GM19463 (cell line): ENCODE measurements around the gene ADARB2.

ENCODE experiments used
- ATAC-seq: cut with Tn5 transposase; IDR thresholded peaks from one replicate; pipeline ENCODE4 v1.9.1; 2021; ENCODE audit warnings: mild to moderate bottlenecking, moderate library complexity; ENCODE audit not compliant: unreplicated experiment

Gene ADARB2

GRCh38 chr10:1643908-1644179 is 93.5 kb downstream of the ADARB2 start:
- ATAC-seq = no peak

DNA sequence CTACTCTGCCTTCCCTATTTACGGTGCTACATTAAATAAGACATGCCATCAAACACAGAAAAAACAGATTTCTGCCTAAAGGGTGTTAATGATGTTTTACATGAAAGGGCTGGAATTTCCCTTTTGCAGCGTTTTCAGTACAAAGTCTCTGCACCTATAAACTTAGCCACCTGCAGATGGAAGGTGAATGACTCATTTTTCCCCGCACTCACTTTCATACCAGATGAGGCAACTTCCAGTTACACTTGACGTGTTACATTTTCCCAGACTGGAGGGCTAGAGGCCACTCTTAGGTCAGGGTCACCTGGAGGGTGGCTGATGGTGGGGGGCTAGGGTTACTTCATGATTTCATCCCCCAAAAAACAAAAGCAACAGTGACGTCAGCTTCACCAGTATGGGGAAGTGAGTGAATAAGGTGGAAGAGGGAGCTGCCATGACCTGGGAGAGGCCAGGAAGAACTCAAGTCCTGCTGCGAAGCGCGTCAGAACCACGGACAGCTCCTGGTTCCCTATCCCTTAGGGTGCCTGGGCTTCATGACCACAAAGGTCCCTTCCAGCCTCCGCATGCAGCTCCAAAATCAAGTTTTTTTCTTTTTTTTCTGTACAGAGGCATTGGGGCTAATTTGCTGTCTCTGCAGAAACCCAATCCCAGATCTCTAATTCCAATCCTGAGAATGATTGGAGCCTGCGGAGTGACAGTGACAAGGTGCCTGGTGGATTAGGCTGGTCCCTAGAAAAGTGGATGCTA is 94.0 kb downstream of the ADARB2 start:
- ATAC-seq = peak; percentile 69

DNA sequence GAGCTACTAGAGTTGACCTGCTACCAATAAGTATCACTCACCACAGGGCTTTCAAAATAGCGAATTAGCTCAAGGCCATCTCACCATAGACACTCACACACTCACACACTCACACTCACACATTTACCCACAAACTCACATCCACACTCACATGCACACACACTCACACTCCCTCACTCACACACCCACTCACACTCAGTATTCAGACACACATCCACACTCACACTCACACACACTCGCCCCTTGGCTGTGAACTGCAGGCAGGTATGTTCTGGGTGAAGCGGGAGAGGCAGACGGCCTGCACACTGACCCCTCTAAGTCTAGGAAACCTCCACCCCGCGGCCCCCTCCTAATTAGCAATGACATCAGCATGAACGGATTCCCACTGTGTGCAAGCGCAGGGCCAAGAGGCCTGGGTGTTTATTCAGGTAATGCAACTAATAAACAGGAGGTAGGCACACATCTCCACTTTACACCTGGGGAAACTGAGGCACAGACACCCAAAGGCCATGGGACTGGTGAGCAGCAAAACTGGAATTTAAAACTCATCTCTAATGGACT is 94.6 kb downstream of the ADARB2 start:
- no peak for ATAC-seq

- ATAC-seq = no peak
Measured at GRCh38 chr10:1641402-1641801, 95.9 kb downstream of the ADARB2 start.

GRCh38 chr10:1638889-1639419 is 98.4 kb downstream of the ADARB2 start:
- no peak for ATAC-seq

GRCh38 chr10:1635340-1635739 is 102.0 kb downstream of the ADARB2 start:
- no peak for ATAC-seq

DNA sequence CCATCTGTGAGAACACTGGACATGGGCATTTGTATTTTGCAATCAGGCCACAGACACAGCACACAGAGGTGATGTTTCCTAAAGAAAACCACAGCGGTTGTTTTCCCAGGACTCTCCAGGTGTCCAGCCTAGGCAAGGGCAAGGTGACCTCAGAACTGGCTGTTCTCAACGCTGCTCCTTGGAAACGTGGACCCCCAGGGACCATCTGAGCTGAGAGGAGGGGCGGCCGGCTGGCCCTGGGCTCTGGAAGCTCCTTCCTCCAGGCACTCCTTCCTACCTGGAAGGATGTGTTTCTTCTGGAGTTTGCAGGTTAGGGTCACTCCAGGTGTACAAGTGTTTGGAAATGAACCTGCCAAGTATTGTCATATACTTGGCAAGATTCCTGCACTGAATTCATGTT is 103.1 kb downstream of the ADARB2 start:
- no peak for ATAC-seq

- ATAC-seq = no peak
Measured at GRCh38 chr10:1633783-1634182, 103.5 kb downstream of the ADARB2 start.

DNA sequence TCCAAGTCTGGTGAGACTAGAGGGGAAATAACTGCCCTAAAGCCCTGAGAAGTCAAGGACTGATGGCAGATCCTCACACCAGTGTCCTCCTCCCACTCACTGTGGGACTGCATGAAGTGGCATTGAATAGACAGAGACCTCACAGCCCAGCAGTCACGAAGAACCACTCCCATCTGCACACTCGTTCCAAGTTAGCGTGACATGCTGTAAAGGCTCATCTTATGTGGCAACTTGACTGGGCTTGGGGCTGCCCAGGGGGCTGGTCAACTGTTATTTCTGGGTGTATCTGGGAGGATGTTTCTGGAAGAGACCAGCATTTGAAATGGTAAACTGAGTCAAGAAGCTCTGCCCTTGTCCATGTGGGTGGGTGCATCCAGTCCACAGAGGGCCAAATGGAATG is 104.7 kb downstream of the ADARB2 start:
- ATAC-seq = no peak

DNA sequence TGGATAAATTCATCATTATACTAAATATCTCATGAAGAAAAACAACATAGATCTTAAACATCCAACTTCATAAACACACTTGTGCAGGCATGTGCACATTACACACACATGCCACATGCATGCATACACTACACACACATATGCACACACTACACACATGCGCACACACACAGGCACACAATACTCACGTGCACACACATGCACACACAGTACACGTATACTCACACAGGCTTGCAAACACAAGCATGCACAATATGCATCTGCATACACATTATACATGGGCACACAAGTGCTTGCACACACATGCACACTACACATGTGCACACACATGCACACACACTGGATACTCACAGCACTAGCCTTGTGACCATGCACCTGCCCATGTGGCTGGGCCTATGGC is 105.2 kb downstream of the ADARB2 start:
- ATAC-seq = no peak

GRCh38 chr10:1631282-1631681 is 106.0 kb downstream of the ADARB2 start:
- no peak for ATAC-seq

DNA sequence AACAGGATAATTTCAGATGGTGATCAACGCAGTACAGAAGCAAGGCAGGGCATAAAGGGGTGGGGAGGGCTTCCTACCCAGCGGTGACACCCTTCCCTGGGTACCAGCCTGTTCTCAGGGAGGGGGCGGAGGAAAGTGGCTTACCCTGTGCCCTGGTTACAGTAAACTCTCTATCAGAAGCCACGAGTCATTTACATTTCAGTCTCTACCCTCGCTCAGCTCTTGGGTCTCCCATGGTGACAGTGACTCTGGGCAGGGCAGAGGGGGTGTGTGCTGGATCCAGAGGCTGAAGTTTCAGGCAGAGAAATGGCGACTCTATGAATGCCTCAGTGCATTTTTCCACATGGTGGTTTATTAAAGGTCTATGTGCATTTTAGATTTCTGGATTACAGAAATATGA is 107.0 kb downstream of the ADARB2 start:
- no peak for ATAC-seq

DNA sequence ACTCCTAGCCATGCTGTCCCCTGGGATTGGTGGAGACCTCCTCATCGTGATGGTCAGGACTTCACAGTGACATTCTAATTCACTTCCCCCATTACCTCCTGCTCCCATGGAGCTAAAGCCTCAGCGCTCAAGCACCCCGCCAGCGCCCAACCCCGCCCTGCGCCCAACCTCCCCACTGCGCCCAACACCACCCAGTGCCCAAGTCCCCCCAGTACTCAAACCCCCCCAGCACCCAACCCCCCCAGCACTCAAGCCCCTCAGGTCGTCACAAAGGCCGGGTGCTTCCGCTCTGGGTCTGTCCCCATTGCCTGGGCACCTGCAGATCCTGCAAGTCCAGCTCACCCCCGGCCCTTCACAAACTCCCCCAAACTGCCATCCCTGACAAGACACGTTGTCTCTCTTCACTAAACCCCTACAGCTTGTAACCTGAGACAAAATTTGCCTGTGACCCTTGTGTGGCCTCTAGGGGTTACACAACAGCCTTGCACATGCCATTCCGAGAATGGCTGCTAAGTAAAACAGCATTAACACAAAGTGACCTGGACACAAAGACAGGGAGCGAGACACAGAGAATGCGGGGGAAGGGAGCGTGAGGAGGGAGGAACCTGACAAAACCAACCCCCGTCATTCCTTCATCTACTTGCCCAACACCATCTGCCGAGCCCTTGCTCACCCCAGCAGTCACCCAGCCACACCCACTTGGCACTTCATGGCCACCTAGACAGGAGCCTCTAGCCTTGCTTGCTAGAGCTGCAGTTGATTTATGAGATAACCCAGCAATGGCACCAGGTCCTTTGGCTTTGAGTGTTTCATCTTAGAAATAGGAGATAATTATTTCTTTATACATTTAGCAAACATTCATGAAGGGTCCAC is 107.8 kb downstream of the ADARB2 start:
- ATAC-seq = no peak

- ATAC-seq = no peak
Measured at GRCh38 chr10:1628757-1629156, 108.6 kb downstream of the ADARB2 start.

DNA sequence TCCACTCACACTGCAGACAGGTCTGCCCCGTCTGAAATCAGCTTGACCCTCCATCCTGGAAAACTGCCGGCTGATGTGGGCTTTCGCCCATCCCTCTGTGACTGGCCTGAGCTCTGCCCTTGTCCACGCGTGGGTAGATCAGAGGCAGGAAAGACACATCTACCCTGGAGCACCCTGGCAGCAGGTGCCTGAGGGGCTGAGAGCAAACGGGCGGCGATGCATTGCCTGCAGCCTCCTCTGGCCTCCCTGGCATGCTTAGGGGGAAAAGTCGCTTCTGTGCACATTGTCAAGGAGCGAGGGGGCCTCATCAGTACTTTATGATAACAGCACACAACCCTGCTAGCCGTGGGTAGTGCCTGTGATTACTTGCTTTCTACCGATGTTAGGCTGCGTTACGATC is 109.4 kb downstream of the ADARB2 start:
- no peak for ATAC-seq

DNA sequence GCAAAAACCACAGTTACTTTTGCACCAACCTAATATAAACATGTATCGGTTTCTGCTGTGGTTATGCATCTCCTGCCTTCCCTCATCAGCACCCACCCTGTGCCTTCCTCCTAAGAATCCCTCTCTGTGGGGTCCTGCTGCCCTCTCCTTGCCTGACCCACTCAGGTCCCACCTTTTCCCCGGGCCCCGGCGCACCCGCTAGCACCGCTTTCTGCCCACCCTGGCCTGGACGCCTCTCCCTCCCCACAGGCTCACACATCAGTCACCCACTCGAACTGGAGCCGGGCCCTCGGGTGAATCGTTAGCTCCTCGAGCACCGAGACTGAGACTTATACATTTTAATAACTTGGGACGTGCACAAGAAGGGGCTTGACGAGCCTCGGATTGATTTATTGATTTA is 110.5 kb downstream of the ADARB2 start:
- no peak for ATAC-seq

DNA sequence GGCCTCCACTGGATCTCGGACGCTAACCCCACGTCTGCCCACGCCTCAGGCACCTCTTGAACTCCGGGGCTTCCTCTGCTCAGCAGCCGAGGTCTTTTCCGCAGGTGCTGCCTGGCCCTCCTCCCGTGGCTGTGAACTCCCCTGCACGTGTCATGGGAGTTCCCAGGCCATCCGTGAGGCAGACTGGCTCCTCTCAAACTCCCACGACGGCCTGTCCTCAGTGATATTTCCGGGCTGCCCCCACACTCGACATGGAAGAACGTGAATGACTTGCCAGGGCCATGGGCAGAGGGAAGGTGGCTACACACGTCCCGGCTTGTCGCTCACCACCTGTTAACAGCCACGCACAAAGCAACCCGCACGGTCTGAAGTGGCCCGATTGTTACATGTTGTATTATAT is 110.9 kb downstream of the ADARB2 start:
- no peak for ATAC-seq

DNA sequence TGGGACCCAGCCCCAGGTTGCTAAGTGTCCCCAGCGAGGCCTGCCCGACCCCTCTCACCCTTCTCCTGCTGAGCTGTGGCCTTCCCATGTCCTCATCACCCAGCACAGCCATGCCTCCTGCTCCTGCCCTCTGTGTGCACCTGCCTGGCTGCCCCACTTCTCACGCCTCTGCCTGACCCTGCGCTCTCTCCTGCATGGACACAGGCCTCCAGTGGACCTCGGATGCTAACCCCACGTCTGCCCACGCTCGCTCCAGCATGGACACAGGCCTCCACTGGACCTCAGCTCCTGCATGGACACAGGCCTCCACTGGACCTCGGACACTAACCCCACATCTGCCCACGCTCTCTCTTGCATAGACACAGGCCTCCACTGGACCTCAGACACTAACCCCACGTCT is 111.6 kb downstream of the ADARB2 start:
- ATAC-seq = no peak

DNA sequence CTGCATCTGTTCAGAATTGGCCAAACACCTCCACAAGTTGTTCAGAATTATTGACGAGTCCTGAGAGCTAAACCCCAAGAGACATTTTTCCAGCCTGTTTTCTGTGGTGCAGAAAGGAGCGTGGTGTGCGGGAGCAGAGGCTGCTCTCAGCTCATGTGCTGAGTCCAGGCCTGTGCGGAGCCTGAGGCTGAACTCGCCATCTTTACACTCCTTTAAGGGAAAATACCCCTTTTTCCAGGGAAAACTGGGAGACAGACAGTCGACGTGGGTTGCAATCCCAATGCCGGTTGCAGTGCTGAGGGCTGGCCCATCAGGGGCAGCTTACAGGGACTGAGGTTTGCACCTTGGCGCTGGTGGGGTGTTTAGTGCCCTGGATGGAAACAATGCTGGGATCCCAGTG is 112.2 kb downstream of the ADARB2 start:
- ATAC-seq = no peak

DNA sequence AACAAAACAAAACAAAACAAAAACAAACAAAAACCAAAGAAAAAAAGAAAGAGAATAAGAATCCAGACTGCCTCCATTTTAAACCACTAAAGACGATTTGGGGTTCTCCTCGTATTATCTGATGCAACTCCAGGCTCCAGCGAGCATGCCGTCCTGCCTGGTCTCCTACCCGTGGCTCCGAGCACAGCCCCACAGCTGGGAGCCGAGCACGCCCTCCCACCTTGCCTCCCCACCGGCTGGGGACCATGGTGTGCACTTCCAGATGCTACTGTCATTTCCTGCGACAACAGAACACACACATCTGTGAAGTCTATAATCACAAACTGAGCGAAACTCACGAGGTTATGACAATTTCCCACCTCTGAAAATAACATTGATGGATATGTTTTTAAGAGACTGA is 113.1 kb downstream of the ADARB2 start:
- ATAC-seq = no peak

DNA sequence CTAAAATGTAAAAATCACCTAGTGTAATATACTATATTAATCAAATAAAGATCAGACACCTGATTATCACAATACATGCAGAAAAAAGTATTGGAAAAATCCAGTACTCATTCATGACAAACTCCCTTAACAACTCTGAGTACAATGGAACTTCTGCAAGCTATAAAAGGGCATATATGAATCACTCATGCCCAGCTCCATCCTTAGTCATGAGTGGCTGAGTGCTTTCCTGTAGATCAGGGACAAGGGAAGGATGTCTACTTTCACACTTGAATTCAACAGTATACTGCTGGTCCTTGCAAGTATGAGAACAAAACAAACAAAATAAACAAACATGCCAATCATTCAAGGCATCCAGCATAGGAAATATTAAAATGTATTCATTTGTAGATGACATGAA is 116.5 kb downstream of the ADARB2 start:
- ATAC-seq = no peak
